Heart right ventricle (tissue), 16 donors: ENCODE data around the gene COQ9. TPM values are rescaled to one million over a fixed set of nuclear protein-coding genes. Genes with fewer than 3 reads are reported as not detected.
A peak's percentile ranks its signal among the peaks of the same experiment; 100 is the strongest.

Source experiments
- ATAC-seq, 8 donors: fragments of 200-7000 bp; cut with Tn5 transposase; one replicate each; pipeline ENCODE4 v1.9.1; 2020; ENCODE audit warnings: mild to moderate bottlenecking in 8 of 8, moderate library complexity in 8 of 8, moderate number of reproducible peaks in 1 of 8
- DNase-seq, 2 donors: peaks; one replicate each; pipeline ENCODE4 v3.0.0-alpha.2; 2020
- H3K27ac ChIP-seq, 10 donors: fragments of 200-600 bp; sonication (generic) in 2 of 10; one replicate each; pipeline versions ENCODE4 v1.5.0 to v1.8.0; 2020 to 2022; ENCODE audit warnings: mild to moderate bottlenecking in 3 of 10
- H3K27me3 ChIP-seq, 7 donors: fragments of 200-600 bp; one replicate each; pipeline ENCODE4 v1.8.0; 2021 to 2022; ENCODE audit warnings: mild to moderate bottlenecking in 2 of 7
- H3K36me3 ChIP-seq, 9 donors: fragments of 200-600 bp; sonication (generic) in 1 of 9; one replicate each; pipeline versions ENCODE4 v1.5.0 to v1.8.0; 2020 to 2022; ENCODE audit warnings: mild to moderate bottlenecking in 2 of 9
- H3K4me1 ChIP-seq, 9 donors: fragments of 200-600 bp; sonication (generic) in 1 of 9; one replicate each; pipeline versions ENCODE4 v1.5.0 to v1.8.0; 2020 to 2022; ENCODE audit warnings: mild to moderate bottlenecking in 4 of 9
- H3K4me3 ChIP-seq, 10 donors: fragments of 200-600 bp; sonication (generic) in 2 of 10; one replicate each; pipeline versions ENCODE4 v1.5.0 to v1.8.0; 2020 to 2022; ENCODE audit warnings: mild to moderate bottlenecking in 7 of 10, moderate library complexity in 2 of 10
- H3K9me3 ChIP-seq, 11 donors: fragments of 200-600 bp in 10 of 11; sonication (generic) in 2 of 11; one replicate each; pipeline versions ENCODE4 v1.5.0 to v1.8.0; 2013 to 2022; ENCODE audit warnings: mild to moderate bottlenecking in 2 of 11, control low read depth in 1 of 11, moderate library complexity in 1 of 11
- WGBS, 2 donors: extraction: QIAGEN DNeasy Blood & Tissue Kit; methylation state at CpG; one replicate each; pipeline ENCODE4 v1.1.7; 2013; ENCODE audit warnings: inconsistent platforms in 1 of 2; 5-methylcytosine and 5-hydroxymethylcytosine counted together
- intact Hi-C, 10 donors: fragments of 100-400 bp; cut with DNase I; formaldehyde crosslinking; loops; one replicate each; pipeline versions ENCODE4 v1.11.1 to v1.14.2; 2022
- polyA plus RNA-seq, 2 donors: library from polyadenylated mRNA; stranded (reverse); fragments of 200-250 nt; gene quantifications; one replicate each; pipeline ENCODE4 v1.2.3, GENCODE V29; 2013
- total RNA-seq, 10 donors: library from RNA; stranded (reverse); fragmentation: NEBNext Ultra II Directional in 3 of 10; extraction: Animal tissue kit (Norgen Biotek cat#: 25700) in 3 of 10; gene quantifications; one replicate each; pipeline versions ENCODE4 v1.2.1 to v1.2.4, GENCODE V29; 2021 to 2023
- TF ChIP-seq, protein P1 (sequence below), 9 donors: fragments of 200-600 bp; sonication (generic) in 2 of 9; IDR thresholded peaks; one replicate each; pipeline versions ENCODE4 v1.5.0 to v1.8.0; 2021 to 2022; ENCODE audit warnings: antibody characterized with exemption in 9 of 9, mild to moderate bottlenecking in 5 of 9, moderate library complexity in 1 of 9
- donor health status: Arrhythmogenic right ventricular cardiomyopathy.
- donor health status: ischemic (EF 13 %, LVEDD 7.1; RV severe dilation, severe dysfunction).
- donor health status: healthy with polysubstance abuse.
- donor health status: DM: no; HTN: yes; CAD: no.
- donor health status: DM: no; HTN: no; CAD: no.
- donor health status: ischemic (EF 25% LVEDD 6.9; RV normal size, moderate dysfunction).
- donor health status: ischemic (EF 25% LVEDD 5.7; RV mildly dilated, moderate dysfunction).
- donor health status: healthy.
- donor health status: DM: yes; HTN: yes; CAD: no.
- donor health status: Ischemic cardiomyopathy.
- donor health status: ischemic (EF 35%, LVEDD 5.7; RV mildly dilated, moderate dysfunction).
- donor health status: nonischemic (EF 11% LVEDD 7.7; RV severe dilation, severe dysfunction).
- donor health status: DM: yes; HTN: yes; CAD: no.
- donor health status: PGD.
- donor health status: ischemic (EF 29% LVEDD 5.4; RV normal size, mild dysfunction).
- donor health status: nonischemic (EF 23%, LVEDD 6.1; RV moderate dilation, normal function).

COQ9 gene
- total and polyA plus RNA-seq, 12 donors: 135 to 475 (median 207) TPM

GRCh38 chr16:57445510-57445909, 1.8 kb upstream of the COQ9 start:
- Histone ChIP-seq H3K4me1 (peaks cover 2 to 56% (median 36%) of the 10 kb centered on the region in 9 donors), H3K9me3 (peaks cover 0 to 6% (median 0%) of the 10 kb centered on the region in 11 donors), H3K27ac (no peak overlapping the region), H3K4me3 (no peak overlapping the region), H3K27me3 (no peaks in the 10 kb centered on the region), H3K36me3 (peaks cover 0 to 20% (median 0%) of the 10 kb centered on the region in 9 donors)
- DNase-seq (no peak), ATAC-seq (no peak)
- TF ChIP-seq, protein P1, sequence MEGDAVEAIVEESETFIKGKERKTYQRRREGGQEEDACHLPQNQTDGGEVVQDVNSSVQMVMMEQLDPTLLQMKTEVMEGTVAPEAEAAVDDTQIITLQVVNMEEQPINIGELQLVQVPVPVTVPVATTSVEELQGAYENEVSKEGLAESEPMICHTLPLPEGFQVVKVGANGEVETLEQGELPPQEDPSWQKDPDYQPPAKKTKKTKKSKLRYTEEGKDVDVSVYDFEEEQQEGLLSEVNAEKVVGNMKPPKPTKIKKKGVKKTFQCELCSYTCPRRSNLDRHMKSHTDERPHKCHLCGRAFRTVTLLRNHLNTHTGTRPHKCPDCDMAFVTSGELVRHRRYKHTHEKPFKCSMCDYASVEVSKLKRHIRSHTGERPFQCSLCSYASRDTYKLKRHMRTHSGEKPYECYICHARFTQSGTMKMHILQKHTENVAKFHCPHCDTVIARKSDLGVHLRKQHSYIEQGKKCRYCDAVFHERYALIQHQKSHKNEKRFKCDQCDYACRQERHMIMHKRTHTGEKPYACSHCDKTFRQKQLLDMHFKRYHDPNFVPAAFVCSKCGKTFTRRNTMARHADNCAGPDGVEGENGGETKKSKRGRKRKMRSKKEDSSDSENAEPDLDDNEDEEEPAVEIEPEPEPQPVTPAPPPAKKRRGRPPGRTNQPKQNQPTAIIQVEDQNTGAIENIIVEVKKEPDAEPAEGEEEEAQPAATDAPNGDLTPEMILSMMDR (IDR thresholded peaks at IDR 0.05): no peak
- intact Hi-C loops: loop anchor here in 1 of 10 donors (10.0 kb wide), 1 partner anchor 511 kb away; the partner anchor contains the start of gene HERPUD1
- 93 to 97% methylated on average over 2 of the region's 2 CpGs for WGBS, 2 donors

DNA sequence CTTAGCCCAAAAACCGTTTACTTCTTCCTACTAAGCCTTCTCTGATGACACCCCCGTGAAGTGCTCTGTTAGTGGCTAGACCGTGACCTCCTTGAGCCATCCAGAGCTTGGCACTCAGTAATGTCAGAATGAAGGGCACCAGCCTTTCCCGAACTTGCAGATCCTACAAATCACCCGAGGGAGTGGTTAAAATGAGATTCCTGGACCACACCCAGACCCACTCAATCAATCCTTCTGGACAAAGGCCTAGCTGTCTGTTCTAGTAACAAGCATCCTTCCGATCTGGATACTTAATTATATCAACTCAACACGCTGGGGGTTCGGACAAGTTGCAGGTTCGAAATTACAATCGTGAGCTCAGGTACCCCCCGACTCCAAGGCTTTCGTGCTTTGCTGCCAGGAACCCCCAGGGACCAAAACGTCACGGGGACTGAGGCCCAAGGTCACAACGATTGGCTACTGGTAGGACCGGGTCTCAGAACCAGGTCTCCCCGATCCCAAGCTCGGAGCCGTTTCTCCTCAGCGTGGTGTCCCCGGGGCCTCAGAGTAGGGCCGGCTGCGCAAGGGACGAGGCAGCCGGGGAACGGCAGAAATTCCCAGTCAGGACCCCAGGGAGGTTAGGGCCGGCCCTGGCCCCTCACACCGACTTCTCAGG, 621 bp upstream of the COQ9 start:
- TF ChIP-seq, protein P1 (IDR thresholded peaks at IDR 0.05): no peak
- no peaks in the 10 kb centered on the region for H3K27me3 ChIP-seq
- peak; percentile 16 to 58 (median 50) for ATAC-seq
- peaks cover 2 to 60% (median 36%) of the 10 kb centered on the region in 9 donors for H3K4me1 ChIP-seq
- peak overlapping the region; percentile 73 to 96 (median 92) for H3K4me3 ChIP-seq
- peak in 1 of 2 donors; percentile 42 for DNase-seq
- peak overlapping the region; percentile 89 to 98 (median 94) for H3K27ac ChIP-seq
- H3K9me3 ChIP-seq: no peaks in the 10 kb centered on the region
- H3K36me3 ChIP-seq: peaks cover 0 to 18% (median 10%) of the 10 kb centered on the region in 9 donors
- intact Hi-C loops: loop anchor here in 1 of 10 donors (10.0 kb wide), 1 partner anchor 512 kb away; the partner anchor contains the start of gene HERPUD1
- WGBS, 2 donors: 3% methylated on average over 28 of the region's 28 CpGs

DNA sequence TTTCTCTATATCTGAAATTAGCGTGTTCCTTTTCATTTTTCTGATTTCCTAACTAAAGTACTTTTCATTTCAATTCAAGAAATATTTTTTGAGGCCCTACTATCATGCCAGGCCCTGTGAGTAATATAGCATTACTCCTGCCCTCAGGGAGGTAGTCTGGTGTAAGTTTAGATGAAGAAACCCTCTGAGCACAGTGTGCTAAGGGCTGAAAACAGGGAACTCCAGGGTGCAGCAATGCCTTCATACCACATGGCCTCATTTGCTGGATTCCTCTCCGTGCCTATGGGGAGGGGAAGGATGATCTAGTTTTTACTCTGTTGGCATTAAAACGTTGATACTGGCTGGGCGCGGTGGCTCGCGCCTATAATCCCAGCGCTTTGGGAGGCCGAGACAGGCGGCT, 4.7 kb downstream of the COQ9 start:
- Histone ChIP-seq H3K4me3 (no peak overlapping the region), H3K27me3 (no peaks in the 10 kb centered on the region), H3K36me3 (peaks cover 3 to 66% (median 49%) of the 10 kb centered on the region in 9 donors), H3K27ac (no peak overlapping the region), H3K9me3 (no peaks in the 10 kb centered on the region), H3K4me1 (peaks cover 2 to 33% (median 19%) of the 10 kb centered on the region in 9 donors)
- 93 to 96% methylated on average over 10 of the region's 10 CpGs for WGBS, 2 donors
- DNase-seq (no peak), ATAC-seq (no peak)
- intact Hi-C loops: loop anchor here in 1 of 10 donors (10.0 kb wide), 1 partner anchor 63 kb away; no protein-coding TSS in a partner anchor
- TF ChIP-seq, protein P1 (IDR thresholded peaks at IDR 0.05): no peak

DNA sequence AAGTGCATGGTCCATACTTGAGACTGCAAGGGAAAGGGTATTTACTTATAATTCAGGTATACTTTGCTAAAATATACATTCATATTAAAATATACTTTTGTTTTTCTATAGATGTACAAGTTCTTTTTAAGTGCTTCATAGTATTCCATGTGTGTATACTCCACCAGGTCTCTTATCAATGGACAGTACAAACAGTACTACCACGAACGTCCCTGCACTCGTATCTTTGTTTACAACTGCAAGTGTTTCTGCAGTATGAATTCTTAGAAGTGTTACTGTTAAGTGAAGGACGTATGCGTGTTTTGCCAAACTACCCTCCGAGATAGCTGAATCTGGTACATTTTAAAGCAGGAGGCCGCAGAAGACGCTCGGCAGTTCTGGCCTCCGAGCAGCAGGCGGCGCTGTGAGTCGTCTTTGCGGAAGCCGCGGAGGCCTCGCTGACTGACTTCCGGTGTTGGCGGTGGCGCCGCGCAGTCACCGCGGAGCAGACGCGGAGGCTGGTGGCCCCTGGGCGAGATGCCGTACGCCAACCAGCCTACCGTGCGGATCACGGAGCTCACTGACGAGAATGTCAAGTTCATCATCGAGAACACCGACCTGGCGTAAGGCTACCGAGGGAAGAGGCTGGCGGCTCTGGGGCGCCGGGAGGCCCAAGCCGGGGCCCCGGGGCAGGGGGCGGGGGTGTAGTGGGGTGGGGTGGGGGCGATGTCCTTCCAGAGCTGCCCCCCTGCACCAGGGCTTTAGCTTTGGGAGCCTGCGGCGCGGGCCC, 15.1 kb downstream of the COQ9 start, which contains the start of gene POLR2C:
POLR2C (plus strand) TSS at position 471 of the 769 bp plus-strand sequence; CDS start at position 517, 46 bp downstream.
- ATAC-seq: peak; percentile 81 to 95 (median 92)
- 1% methylated on average over 44 to 47 of the region's 47 CpGs for WGBS, 2 donors
- peak; percentile 89 to 91 for DNase-seq
- no peaks in the 10 kb centered on the region for H3K27me3 ChIP-seq
- peaks cover 0 to 85% (median 65%) of the 10 kb centered on the region in 9 donors for H3K36me3 ChIP-seq
- intact Hi-C loops: loop anchor here in 3 of 10 donors (5.0 to 10.0 kb wide), 2 partner anchors 52 to 55 kb away; no protein-coding TSS in a partner anchor
- TF ChIP-seq, protein P1 (IDR thresholded peaks at IDR 0.05): peak; percentile 92 to 99 (median 95)
- H3K9me3 ChIP-seq: no peaks in the 10 kb centered on the region
- H3K4me3 ChIP-seq: peak within 1 kb of the TSS; percentile 69 to 99 (median 88)
- H3K4me1 ChIP-seq: peaks cover 7 to 29% (median 21%) of the 10 kb centered on the region in 9 donors
- peak within 1 kb of the TSS; percentile 70 to 90 (median 87) for H3K27ac ChIP-seq
